Hematopoietic multipotent progenitor cell treated with erythropoietin and hydrocortisone succinate and interleukin-3 and kit ligand, for 4 days (in vitro differentiated cells): ENCODE data around the gene TM4SF4.

ENCODE experiments used
- DNase-seq: peaks from one replicate; pipeline ENCODE4 v3.0.0-alpha.2; 2015

TM4SF4 gene

DNA sequence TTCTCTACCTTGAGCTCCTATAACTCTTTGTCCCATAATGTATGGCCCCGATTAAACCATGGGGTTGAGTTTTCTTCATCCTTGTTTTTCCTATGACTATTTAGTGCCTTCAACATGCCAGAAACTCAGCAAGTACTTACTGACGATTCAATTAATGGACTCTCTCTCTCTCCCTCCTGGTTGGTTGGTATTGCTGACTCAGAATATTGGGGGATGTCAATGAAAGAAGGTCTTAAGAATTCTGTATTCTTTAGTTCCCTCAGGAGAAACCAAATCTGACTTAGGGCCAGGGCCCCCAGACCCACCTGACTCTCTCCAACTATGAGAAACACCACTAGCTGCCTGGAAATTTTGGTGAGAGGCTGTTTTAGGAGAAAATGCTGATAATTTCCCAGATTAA is 40.8 kb downstream of the TM4SF4 start:
- no peak for DNase-seq

GRCh38 chr3:149516920-149517319 is 42.4 kb downstream of the TM4SF4 start:
- no peak for DNase-seq

- DNase-seq, result no peak
Observed at GRCh38 chr3:149519912-149520311, 45.4 kb downstream of the TM4SF4 start.

DNA sequence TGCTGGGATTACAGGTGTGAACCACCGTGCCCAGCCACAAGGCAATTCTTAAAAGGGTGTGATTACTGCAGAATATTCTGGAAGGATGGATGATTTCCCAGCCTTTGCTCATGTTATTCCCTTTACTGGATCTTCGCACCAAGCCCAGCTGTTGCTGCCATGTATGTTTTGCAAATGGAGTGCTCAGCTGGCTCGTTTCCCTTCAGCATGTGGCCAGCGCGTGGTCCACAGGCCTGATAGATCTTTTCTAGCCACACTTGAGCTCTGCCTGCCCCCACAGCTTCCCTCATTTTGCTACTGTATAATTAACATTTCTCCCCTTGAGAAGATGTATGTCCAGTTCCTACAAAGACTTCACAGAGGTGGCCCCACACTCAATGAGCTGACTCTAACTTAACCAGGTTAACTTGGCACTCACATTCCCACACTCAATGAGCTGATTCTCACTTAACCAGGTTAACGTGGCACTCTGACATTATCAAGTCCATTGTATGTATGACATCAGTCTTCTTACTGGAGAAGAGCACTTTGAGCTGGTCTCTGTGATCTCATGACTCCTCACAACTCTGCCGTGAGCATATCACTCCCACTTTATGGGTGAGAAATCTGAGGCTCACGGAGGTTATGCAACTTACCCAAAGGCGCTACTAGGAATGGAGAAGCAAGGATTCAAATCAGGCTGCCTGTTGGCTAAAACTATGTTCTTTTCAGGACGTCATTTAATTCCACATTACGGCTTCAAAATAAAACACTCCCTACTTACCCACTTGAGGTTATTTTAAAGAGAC is 49.2 kb downstream of the TM4SF4 start:
- no peak for DNase-seq

DNA sequence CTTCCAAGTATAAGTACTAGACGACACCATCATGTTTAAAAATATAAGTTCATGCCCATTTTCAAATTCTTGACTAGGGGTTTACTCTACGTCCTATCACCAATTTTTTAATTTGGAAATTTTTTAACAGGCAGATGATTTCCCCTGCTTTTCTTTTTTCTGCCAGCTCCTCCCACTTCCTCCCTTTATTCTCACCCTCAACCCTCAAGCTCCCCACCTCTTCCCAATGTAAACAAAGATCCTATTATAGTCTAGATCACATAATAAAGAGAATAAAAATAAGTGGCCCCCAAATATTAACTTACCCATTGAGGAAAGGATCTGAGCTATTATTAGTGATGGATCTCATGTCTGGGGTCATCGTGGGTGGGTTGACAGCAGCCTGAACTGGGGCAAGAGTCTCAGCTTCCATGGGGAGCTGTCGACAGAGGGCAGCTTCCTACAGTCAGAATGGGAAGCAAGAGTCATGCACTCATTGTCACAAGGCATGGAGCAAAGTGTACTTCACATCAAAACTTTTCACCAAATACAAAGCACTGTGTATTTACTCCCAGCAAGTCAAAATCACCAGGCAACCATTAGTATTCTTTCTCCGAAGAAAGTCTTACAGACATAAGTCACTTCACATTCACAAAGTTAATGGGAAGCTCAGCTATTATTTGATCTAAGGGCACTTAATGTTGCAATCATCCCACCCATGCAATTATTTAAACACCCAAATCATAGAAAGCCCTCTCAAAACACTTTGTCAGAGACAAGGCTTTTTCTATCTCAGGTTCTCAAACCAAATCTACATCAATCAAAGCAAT is 53.2 kb downstream of the TM4SF4 start:
- DNase-seq, result no peak

DNA sequence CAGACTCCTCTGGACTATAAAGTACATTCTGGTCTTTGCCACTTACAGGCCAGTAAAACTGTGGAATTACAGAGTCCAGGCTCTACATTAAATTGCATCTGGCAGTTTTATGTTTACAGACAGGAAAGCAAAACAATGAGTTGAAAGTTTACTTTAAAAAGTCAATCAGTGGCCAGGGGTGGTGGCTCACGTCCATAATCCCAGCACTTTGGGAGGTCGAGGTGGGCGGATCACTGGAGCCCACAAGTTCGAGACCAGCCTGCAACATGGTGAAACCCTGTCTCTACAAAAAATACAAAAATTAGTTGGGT is 53.8 kb downstream of the TM4SF4 start:
- no peak for DNase-seq

GRCh38 chr3:149529099-149529498 is 54.6 kb downstream of the TM4SF4 start:
- no peak for DNase-seq

- no peak for DNase-seq
Observed at GRCh38 chr3:149532489-149533180, 58.1 kb downstream of the TM4SF4 start.

GRCh38 chr3:149534082-149534481 is 59.6 kb downstream of the TM4SF4 start:
- DNase-seq, result no peak

- no peak for DNase-seq
Observed at GRCh38 chr3:149534671-149535332, 60.3 kb downstream of the TM4SF4 start.

DNA sequence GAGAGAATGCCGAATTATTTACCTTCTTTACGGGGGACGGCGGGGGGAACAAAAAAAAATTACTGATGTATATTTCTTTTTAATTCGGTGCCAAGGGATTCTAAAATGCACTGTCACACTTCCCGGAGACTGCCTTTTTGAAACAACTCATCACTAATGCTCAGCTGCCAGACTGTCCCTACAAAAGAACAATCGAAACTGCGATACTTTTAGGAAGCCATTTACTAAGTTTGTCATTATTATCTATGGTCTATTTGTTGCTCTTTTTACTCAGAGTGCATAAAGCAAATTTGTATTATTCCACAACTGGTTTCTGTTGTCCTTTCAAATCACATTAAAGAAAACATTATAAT is 60.8 kb downstream of the TM4SF4 start:
- no peak for DNase-seq

GRCh38 chr3:149536429-149536828 is 61.9 kb downstream of the TM4SF4 start:
- no peak for DNase-seq

- DNase-seq, result no peak
Observed at GRCh38 chr3:149538371-149538770, 63.9 kb downstream of the TM4SF4 start.

DNA sequence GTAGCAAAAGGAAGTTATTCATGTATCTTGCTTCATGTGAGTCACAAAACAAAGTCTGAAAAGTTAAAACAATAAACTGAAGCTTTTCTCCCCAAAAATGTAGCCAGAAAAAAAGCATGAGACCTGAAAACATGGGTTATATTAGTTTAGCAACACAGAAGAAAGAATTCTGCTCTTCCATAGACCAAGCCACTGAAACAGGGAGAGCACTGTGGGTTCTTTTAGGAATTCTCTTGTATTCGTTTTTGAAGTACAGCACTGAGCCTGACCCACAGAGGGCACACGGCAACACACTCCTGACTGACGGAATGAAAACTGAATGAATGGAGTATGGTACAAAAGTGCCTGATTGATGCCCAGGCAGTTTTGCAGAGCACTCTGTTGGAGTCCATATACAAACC is 66.6 kb downstream of the TM4SF4 start:
- no peak for DNase-seq

DNA sequence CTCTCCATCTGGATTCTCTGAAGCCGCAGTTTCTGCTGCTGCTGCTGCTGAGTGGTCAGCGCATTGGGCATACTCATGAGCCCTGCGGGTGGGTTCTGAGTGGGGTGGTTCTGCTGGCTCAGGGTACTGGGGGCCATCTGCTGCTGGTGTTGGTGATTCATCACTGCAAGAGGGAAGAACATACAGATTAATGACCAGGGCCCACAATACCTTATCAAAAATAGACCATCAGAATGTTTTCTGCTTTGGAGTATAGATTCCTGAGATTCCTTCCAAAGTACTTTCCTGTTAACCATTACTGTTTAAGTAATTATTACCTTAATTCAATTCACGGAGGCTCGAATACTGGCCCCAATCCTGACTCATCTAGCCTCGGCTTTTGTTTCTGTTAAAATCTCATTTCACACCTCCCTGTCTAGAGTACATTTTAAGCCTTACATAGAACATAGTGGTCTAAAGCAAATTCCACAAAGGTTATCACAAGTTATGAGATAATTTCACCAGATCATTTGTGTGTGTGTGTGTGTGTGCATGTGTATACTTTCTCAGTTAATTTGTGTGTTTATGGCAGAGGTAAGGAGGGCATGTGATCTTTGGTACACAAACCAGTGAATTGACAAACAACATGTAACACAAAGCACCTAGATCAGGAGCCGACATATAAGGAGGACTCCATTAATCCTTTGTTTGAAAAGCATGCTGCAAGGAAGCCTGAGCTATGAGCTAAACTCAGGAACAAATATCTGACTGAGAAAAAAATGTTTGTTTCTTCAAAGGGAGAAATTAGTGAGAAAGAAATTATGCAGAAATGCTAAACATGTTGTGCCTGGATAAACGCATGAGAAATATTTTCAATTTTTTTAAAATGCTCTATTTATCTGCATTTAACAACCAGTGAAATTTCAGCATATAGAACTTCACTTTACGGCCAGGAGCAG is 68.1 kb downstream of the TM4SF4 start:
- DNase-seq, result no peak

DNA sequence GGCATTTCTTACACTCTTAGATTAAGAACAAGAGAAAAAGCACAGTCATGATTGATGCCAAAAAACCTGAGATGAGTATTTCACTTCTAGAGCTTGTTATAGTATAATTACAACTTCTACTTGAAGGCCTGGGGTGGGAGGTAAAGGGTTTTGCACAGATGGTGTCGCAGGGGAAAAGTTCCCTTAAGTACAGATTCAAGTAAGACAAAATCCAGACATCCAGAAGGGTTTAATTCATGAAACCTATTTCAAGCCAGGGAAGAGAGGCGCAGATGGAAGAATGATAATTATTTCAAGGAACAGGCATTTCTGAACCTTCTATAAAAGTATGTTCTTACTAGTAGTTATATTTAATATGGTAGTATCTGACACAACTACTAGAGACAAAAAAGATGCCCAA is 70.6 kb downstream of the TM4SF4 start:
- no peak for DNase-seq

DNA sequence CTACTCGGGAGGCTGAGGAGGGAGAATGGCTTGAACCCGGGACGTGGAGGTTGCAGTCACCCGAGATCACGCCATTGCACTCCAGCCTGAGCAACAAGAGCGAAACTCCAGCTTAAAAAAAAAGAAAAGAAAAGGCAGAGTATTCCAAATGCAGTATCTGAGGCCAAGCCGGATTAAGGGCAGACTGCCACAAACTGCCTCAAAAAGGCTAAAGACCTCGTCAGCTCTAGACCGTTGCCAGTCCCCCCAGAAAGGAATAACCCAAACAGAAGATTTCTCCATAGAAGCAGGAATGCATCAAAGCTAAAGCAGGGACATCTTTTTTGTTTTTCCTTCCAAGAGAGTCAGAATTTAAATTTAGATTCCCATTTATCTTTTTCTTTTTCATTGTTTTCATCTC is 72.9 kb downstream of the TM4SF4 start:
- DNase-seq, result no peak

DNA sequence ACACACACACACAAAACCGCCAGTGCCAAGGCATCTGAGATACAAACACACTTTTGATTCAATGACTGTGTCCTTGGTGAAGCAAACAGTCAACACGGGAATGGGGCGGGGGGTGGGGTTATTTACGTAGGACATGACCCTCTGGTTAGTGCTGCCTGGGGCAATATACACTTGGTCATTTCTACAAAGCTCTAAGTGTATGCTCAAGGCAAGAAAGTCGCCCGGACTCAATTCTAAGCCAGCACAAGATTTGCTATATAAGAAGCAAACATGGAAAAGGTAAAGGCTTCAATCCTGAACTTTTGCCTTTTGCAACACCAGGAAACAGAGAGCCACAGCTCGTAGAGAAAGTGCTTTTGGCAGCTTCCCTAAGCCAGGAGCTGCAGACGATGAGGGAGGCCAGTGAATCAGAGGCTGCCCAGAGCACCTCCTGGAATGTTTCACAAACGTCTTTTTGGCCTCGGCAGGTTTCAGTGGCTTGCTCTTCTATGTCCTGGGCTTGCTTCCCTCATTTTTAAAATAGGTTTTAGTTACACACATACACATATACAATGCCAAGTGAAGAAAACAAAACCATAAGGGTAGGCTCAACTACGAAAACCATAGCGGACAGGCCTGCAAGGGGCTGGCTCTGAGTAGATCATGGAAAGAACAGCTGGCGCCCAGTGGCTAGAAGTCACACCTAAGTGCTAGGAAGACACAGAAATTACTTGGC is 73.6 kb downstream of the TM4SF4 start:
- DNase-seq, result no peak

GRCh38 chr3:149548669-149549065 is 74.2 kb downstream of the TM4SF4 start:
- DNase-seq, result no peak

DNA sequence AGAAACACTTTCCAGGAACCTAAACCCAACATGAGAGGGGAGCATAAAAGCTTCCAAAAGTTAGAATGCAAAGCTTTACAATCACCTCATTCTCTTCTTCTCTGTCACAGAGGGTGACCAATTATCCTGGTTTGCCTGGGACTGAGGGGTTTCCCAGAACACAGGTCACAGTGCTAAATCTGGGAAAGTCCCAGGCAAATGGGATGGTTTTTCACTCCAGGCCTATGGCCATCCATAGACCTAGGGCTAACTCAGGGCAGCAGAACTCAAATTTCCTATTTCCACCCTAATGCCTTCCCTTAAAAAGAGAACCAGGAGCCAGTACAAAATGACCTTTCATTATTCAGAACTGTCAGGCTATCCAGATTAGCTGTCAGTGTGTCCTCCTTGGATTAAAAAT is 77.0 kb downstream of the TM4SF4 start:
- DNase-seq, result no peak

DNA sequence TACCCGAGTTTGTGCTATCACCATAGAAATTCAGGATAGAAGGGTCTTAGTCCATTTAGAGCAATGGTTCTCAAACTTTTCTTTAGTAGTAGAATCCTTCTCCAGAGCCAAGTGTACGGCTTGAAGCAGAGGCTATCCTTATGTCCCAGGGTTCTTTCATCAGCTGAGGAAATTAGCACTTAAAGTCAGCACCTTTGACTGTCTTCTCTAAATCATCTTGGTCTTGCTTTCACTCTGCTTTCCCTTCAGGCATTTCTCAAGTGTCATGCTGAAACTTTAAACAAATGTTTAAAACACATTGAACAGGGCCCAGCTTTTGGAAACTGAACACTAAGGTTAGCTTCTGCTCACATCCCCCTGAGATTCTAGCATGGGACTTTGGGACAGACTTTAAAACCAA is 78.2 kb downstream of the TM4SF4 start:
- no peak for DNase-seq
